HepG2 (cell line): ENCODE results near the gene MRPL28. TPM values are rescaled to one million over a fixed set of nuclear protein-coding genes. Genes with fewer than 3 reads are reported as not detected.

Experiments
- AKAP8 ChIP-seq: sonication (generic); formaldehyde crosslinking; IDR thresholded peaks from 2 replicates; pipeline ENCODE4 v1.5.1; 2020; ENCODE audit warnings: mild to moderate bottlenecking, missing genetic modification reagents
- BATF2 ChIP-seq: sonication (generic); formaldehyde crosslinking; IDR thresholded peaks from 2 replicates; pipeline ENCODE4 v1.8.0; 2022; ENCODE audit warnings: mild to moderate bottlenecking, missing genetic modification reagents, moderate library complexity
- CCAR2 ChIP-seq: fragments of 200-400 bp; formaldehyde crosslinking; optimal IDR thresholded peaks from 2 replicates; pipeline ENCODE3; 2018; ENCODE audit warnings: low read depth, mild to moderate bottlenecking, low read length, moderate library complexity
- CEBPG ChIP-seq: IDR thresholded peaks from 2 replicates; pipeline ENCODE4 v1.6.1; 2016
- CTCF ChIP-seq: sonication (generic); formaldehyde crosslinking; IDR thresholded peaks from 2 replicates; pipeline ENCODE4 v1.5.0; 2020; ENCODE audit warnings: mild to moderate bottlenecking, missing genetic modification reagents, moderate library complexity
- DBP ChIP-seq: sonication (generic); formaldehyde crosslinking; IDR thresholded peaks from 2 replicates; pipeline ENCODE4 v1.4.0; 2020; ENCODE audit warnings: missing genetic modification reagents; ENCODE audit errors: not compliant biosample characterization
- GZF1 ChIP-seq: sonication (generic); formaldehyde crosslinking; IDR thresholded peaks from 2 replicates; pipeline ENCODE4 v1.5.1; 2020; ENCODE audit warnings: mild to moderate bottlenecking, missing genetic modification reagents
- HOXA9 ChIP-seq: sonication (generic); formaldehyde crosslinking; IDR thresholded peaks from 2 replicates; pipeline ENCODE4 v1.8.1; 2022; ENCODE audit warnings: missing genetic modification reagents, mild to moderate bottlenecking, moderate library complexity, borderline replicate concordance
- HOXD1 ChIP-seq: sonication (generic); formaldehyde crosslinking; IDR thresholded peaks from 2 replicates; pipeline ENCODE4 v1.5.0; 2020; ENCODE audit warnings: missing genetic modification reagents
- KAT7 ChIP-seq: IDR thresholded peaks from 2 replicates; pipeline ENCODE4 v1.6.1; 2018; ENCODE audit warnings: borderline replicate concordance, missing compliant biosample characterization
- KDM2A ChIP-seq: sonication (generic); formaldehyde crosslinking; IDR thresholded peaks from 2 replicates; pipeline ENCODE4 v1.4.0; 2020; ENCODE audit warnings: low read depth, missing genetic modification reagents, borderline replicate concordance
- MEIS1 ChIP-seq: sonication (generic); formaldehyde crosslinking; IDR thresholded peaks from 2 replicates; pipeline ENCODE4 v1.9.0; 2021; ENCODE audit warnings: mild to moderate bottlenecking, missing genetic modification reagents, moderate library complexity, borderline replicate concordance
- RORA ChIP-seq: sonication (generic); formaldehyde crosslinking; IDR thresholded peaks from 2 replicates; pipeline ENCODE4 v1.5.0; 2020; ENCODE audit warnings: mild to moderate bottlenecking, missing genetic modification reagents, moderate library complexity
- SOX6 ChIP-seq, 2 experiments: fragments of 450-650 bp in 1 of 2; sonication (generic) in 1 of 2; formaldehyde crosslinking in 1 of 2; IDR thresholded peaks; 2 replicates each; pipeline versions ENCODE4 v1.4.0 to v1.6.1; 2017 to 2020; ENCODE audit warnings: antibody characterized with exemption in 1 of 2, mild to moderate bottlenecking in 1 of 2, missing genetic modification reagents in 1 of 2
- SRSF9 ChIP-seq: fragments of 200-400 bp; formaldehyde crosslinking; IDR thresholded peaks from 2 replicates; pipeline ENCODE4 v1.6.1; 2018; ENCODE audit warnings: borderline replicate concordance, mild to moderate bottlenecking, low read depth, low read length; ENCODE audit not compliant: insufficient read depth, poor library complexity, severe bottlenecking
- TEF ChIP-seq: sonication (generic); formaldehyde crosslinking; IDR thresholded peaks from 2 replicates; pipeline ENCODE4 v1.5.0; 2020; ENCODE audit warnings: missing genetic modification reagents
- ZFP90 ChIP-seq: sonication (generic); formaldehyde crosslinking; IDR thresholded peaks from 2 replicates; pipeline ENCODE4 v1.8.0; 2022; ENCODE audit warnings: missing genetic modification reagents, mild to moderate bottlenecking, inconsistent platforms, borderline replicate concordance
- ZNF136 ChIP-seq: sonication (generic); formaldehyde crosslinking; IDR thresholded peaks from 2 replicates; pipeline ENCODE4 v1.8.1; 2022; ENCODE audit warnings: low read depth, mild to moderate bottlenecking, moderate library complexity, missing genetic modification reagents
- ZNF143 ChIP-seq: sonication (generic); formaldehyde crosslinking; IDR thresholded peaks from 2 replicates; pipeline ENCODE4 v1.4.0; 2020; ENCODE audit warnings: missing genetic modification reagents
- ZNF235 ChIP-seq: sonication (generic); formaldehyde crosslinking; IDR thresholded peaks from 2 replicates; pipeline ENCODE4 v1.8.1; 2023; ENCODE audit warnings: mild to moderate bottlenecking, missing genetic modification reagents, borderline replicate concordance
- ZNF44 ChIP-seq: sonication (generic); formaldehyde crosslinking; IDR thresholded peaks from 2 replicates; pipeline ENCODE4 v1.5.1; 2020; ENCODE audit warnings: mild to moderate bottlenecking, missing genetic modification reagents
- ZNF530 ChIP-seq: sonication (generic); formaldehyde crosslinking; IDR thresholded peaks from 2 replicates; pipeline ENCODE4 v1.5.0; 2020; ENCODE audit warnings: low read depth, mild to moderate bottlenecking, missing genetic modification reagents
- ZNF672 ChIP-seq: sonication (generic); formaldehyde crosslinking; IDR thresholded peaks from 2 replicates; pipeline ENCODE4 v1.8.1; 2022; ENCODE audit warnings: missing genetic modification reagents
- ZNF777 ChIP-seq: sonication (generic); formaldehyde crosslinking; IDR thresholded peaks from 2 replicates; pipeline ENCODE4 v1.4.0; 2020; ENCODE audit warnings: missing genetic modification reagents
- ZNF891 ChIP-seq: sonication (generic); formaldehyde crosslinking; IDR thresholded peaks from 2 replicates; pipeline ENCODE4 v1.5.0; 2020; ENCODE audit warnings: mild to moderate bottlenecking, missing genetic modification reagents
- ZSCAN12 ChIP-seq: sonication (generic); formaldehyde crosslinking; IDR thresholded peaks from 2 replicates; pipeline ENCODE4 v1.9.0; 2021; ENCODE audit warnings: mild to moderate bottlenecking, missing genetic modification reagents
- polyA plus RNA-seq, 8 experiments: library from polyadenylated mRNA; depleted of rRNA in 3 of 8; stranded (reverse) in 7 of 8; unstranded in 1 of 8; fragments of >200 nt; fragmentation: Illumina TruSeq in 4 of 8; extraction: Trizol in 4 of 8; gene quantifications; 2 replicates each; pipeline versions ENCODE4 v1.2.1 to v1.2.3, GENCODE V29; 2011 to 2016; ENCODE audit warnings: low read depth in 4 of 8, missing spikeins in 1 of 8, mixed read lengths in 1 of 8; ENCODE audit not compliant: insufficient read depth in 1 of 8
- total RNA-seq, 5 experiments: library from RNA; depleted of rRNA; stranded (reverse); fragments of >200 nt; fragmentation: Illumina TruSeq; extraction: Trizol; gene quantifications; 2 replicates each; pipeline ENCODE4 v1.2.3, GENCODE V29; 2016; ENCODE audit warnings: low read depth in 1 of 5

MRPL28 gene
- total and polyA plus RNA-seq, 2 of the 13 experiments (the other 11 are each of a cell fraction or from before 2014, with no cell fraction given): 114 to 135 TPM

- TF ChIP-seq ZNF530 (CRISPR knock-in tag) (no peak), SOX6 (IDR thresholded peaks at IDR 0.05) (no peak), SOX6 (CRISPR knock-in tag; IDR thresholded peaks at IDR 0.05) (no peak), SRSF9 (no peak), AKAP8 (0 out of 2 replicates have a peak, but pooled peaks have one; percentile 0), ZNF891 (CRISPR knock-in tag) (0 out of 2 replicates have a peak, but pooled peaks have one; percentile 46), HOXD1 (CRISPR knock-in tag) (no peak), MEIS1 (CRISPR knock-in tag) (peak; percentile 39; the same call in 1 of the 2 replicates), TEF (CRISPR knock-in tag) (no peak), ZNF143 (no peak), ZNF235 (CRISPR knock-in tag) (no peak), CCAR2 (no peak), HOXA9 (CRISPR knock-in tag) (no peak), DBP (CRISPR knock-in tag) (no peak), CTCF (CRISPR knock-in tag) (peak; percentile 37), CEBPG (CRISPR knock-in tag) (no peak), KDM2A (CRISPR knock-in tag) (0 out of 2 replicates have a peak, but pooled peaks have one; percentile 28), ZFP90 (CRISPR knock-in tag) (no peak), ZNF136 (CRISPR knock-in tag) (no peak), ZNF672 (CRISPR knock-in tag) (no peak), ZNF44 (no peak), ZSCAN12 (no peak), GZF1 (CRISPR knock-in tag) (no peak), KAT7 (no peak), BATF2 (CRISPR knock-in tag) (no peak), RORA (no peak), ZNF777 (CRISPR knock-in tag) (no peak)
Observed at GRCh38 chr16:363110-363765, 7.1 kb downstream of the MRPL28 start (continued).
